SH-SY5Y (cell line): Measurements from ENCODE around the gene RSPH1.

Experiments
- GATA2 ChIP-seq: IDR thresholded peaks from 2 replicates; pipeline ENCODE4 v1.6.1; 2011; ENCODE audit warnings: mild to moderate bottlenecking, low read depth, low read length
- GATA3 ChIP-seq: IDR thresholded peaks from 2 replicates; pipeline ENCODE4 v1.6.1; 2011; ENCODE audit warnings: low read depth, mild to moderate bottlenecking, low read length, moderate library complexity

GRCh38 chr21:42425591-42425990, 70.4 kb downstream of the RSPH1 start:
- TF ChIP-seq GATA2: no peak
- TF ChIP-seq GATA3: no peak
